Activated T-helper 17 cell treated with anti-CD3 and anti-CD28 coated beads, Interleukin-2, amount 50 U/mL, for 72 hours (primary cell): ENCODE measurements around the gene TMEM242. TPM values are rescaled to one million over a fixed set of nuclear protein-coding genes. Genes with fewer than 3 reads are reported as not detected.

ENCODE experiments used
- ATAC-seq: fragments of 150-1000 bp; cut with Tn5 transposase; replicated peaks from 2 replicates; pipeline ENCODE4 v1.10.0; 2021; ENCODE audit warnings: mild to moderate bottlenecking, moderate library complexity
- H3K27ac Mint-ChIP-seq: one replicate; pipeline ENCODE4 v1.8.0; 2022; ENCODE audit warnings: mixed read lengths
- H3K27me3 Mint-ChIP-seq: one replicate; pipeline ENCODE4 v1.8.0; 2022; ENCODE audit warnings: mixed read lengths
- H3K36me3 Mint-ChIP-seq: one replicate; pipeline ENCODE4 v1.8.0; 2022; ENCODE audit warnings: low read depth, mild to moderate bottlenecking, mixed read lengths
- H3K4me1 Mint-ChIP-seq: one replicate; pipeline ENCODE4 v1.8.0; 2022; ENCODE audit warnings: mixed read lengths
- H3K4me3 Mint-ChIP-seq: one replicate; pipeline ENCODE4 v1.8.0; 2022; ENCODE audit warnings: mild to moderate bottlenecking, mixed read lengths
- H3K9me3 Mint-ChIP-seq: one replicate; pipeline ENCODE4 v1.8.0; 2022; ENCODE audit warnings: mixed read lengths
- total RNA-seq, 2 donors: library from RNA; stranded (reverse); gene quantifications; one replicate each; pipeline ENCODE4 v1.2.3, GENCODE V29; 2022

TMEM242 gene
- total RNA-seq, 2 donors from 2014 or later = 5.1 to 6.2 TPM

- Mint-ChIP-seq H3K4me1 (no peaks in the 10 kb centered on the region), H3K27ac (no peak overlapping the region), H3K27me3 (no peaks in the 10 kb centered on the region), H3K36me3 (peaks cover 30% of the 10 kb centered on the region), H3K4me3 (no peak overlapping the region), H3K9me3 (no peaks in the 10 kb centered on the region)
- ATAC-seq = no peak
Measured at GRCh38 chr6:157287923-157288322, 35.4 kb downstream of the TMEM242 start.

GRCh38 chr6:157287247-157287850 is 36.0 kb downstream of the TMEM242 start:
- H3K9me3 Mint-ChIP-seq = no peaks in the 10 kb centered on the region
- no peak overlapping the region for H3K4me3 Mint-ChIP-seq
- peaks cover 3% of the 10 kb centered on the region for H3K27me3 Mint-ChIP-seq
- no peak for ATAC-seq
- no peaks in the 10 kb centered on the region for H3K4me1 Mint-ChIP-seq
- peaks cover 25% of the 10 kb centered on the region for H3K36me3 Mint-ChIP-seq
- no peak overlapping the region for H3K27ac Mint-ChIP-seq

GRCh38 chr6:157285422-157285779 is 37.9 kb downstream of the TMEM242 start:
- peaks cover 9% of the 10 kb centered on the region for H3K36me3 Mint-ChIP-seq
- no peak overlapping the region for H3K4me3 Mint-ChIP-seq
- H3K27ac Mint-ChIP-seq = no peak overlapping the region
- H3K4me1 Mint-ChIP-seq = no peaks in the 10 kb centered on the region
- no peaks in the 10 kb centered on the region for H3K9me3 Mint-ChIP-seq
- H3K27me3 Mint-ChIP-seq = peaks cover 4% of the 10 kb centered on the region
- no peak for ATAC-seq

- no peaks in the 10 kb centered on the region for H3K4me1 Mint-ChIP-seq
- ATAC-seq = no peak
- H3K9me3 Mint-ChIP-seq = no peaks in the 10 kb centered on the region
- peaks cover 4% of the 10 kb centered on the region for H3K36me3 Mint-ChIP-seq
- H3K27me3 Mint-ChIP-seq = peaks cover 4% of the 10 kb centered on the region
- no peak overlapping the region for H3K4me3 Mint-ChIP-seq
- H3K27ac Mint-ChIP-seq = no peak overlapping the region
Measured at GRCh38 chr6:157284738-157285421, 38.4 kb downstream of the TMEM242 start.

GRCh38 chr6:157283900-157284737 is 39.2 kb downstream of the TMEM242 start:
- peaks cover 4% of the 10 kb centered on the region for H3K27me3 Mint-ChIP-seq
- no peaks in the 10 kb centered on the region for H3K4me1 Mint-ChIP-seq
- no peak overlapping the region for H3K27ac Mint-ChIP-seq
- no peaks in the 10 kb centered on the region for H3K9me3 Mint-ChIP-seq
- H3K36me3 Mint-ChIP-seq = no peaks in the 10 kb centered on the region
- no peak overlapping the region for H3K4me3 Mint-ChIP-seq
- ATAC-seq = no peak

- Mint-ChIP-seq H3K27me3 (peaks cover 4% of the 10 kb centered on the region), H3K9me3 (no peaks in the 10 kb centered on the region), H3K27ac (no peak overlapping the region), H3K36me3 (no peaks in the 10 kb centered on the region), H3K4me1 (no peaks in the 10 kb centered on the region), H3K4me3 (no peak overlapping the region)
- no peak for ATAC-seq
Measured at GRCh38 chr6:157283330-157283898, 39.9 kb downstream of the TMEM242 start.

GRCh38 chr6:157282284-157282683 is 41.0 kb downstream of the TMEM242 start:
- Mint-ChIP-seq H3K4me1 (no peaks in the 10 kb centered on the region), H3K9me3 (no peaks in the 10 kb centered on the region), H3K27me3 (peaks cover 4% of the 10 kb centered on the region), H3K36me3 (no peaks in the 10 kb centered on the region), H3K27ac (peak overlapping the region; percentile 30), H3K4me3 (no peak overlapping the region)
- no peak for ATAC-seq

- Mint-ChIP-seq H3K4me1 (no peaks in the 10 kb centered on the region), H3K9me3 (no peaks in the 10 kb centered on the region), H3K27me3 (peaks cover 4% of the 10 kb centered on the region), H3K36me3 (no peaks in the 10 kb centered on the region), H3K4me3 (no peak overlapping the region), H3K27ac (no peak overlapping the region)
- ATAC-seq = peak; percentile 45
Measured at GRCh38 chr6:157281570-157281969, 41.7 kb downstream of the TMEM242 start.

- ATAC-seq = no peak
- Mint-ChIP-seq H3K27me3 (peaks cover 4% of the 10 kb centered on the region), H3K27ac (no peak overlapping the region), H3K36me3 (no peaks in the 10 kb centered on the region), H3K4me1 (no peaks in the 10 kb centered on the region), H3K9me3 (no peaks in the 10 kb centered on the region), H3K4me3 (no peak overlapping the region)
Measured at GRCh38 chr6:157280947-157281346, 42.4 kb downstream of the TMEM242 start.

GRCh38 chr6:157280157-157280556 is 43.2 kb downstream of the TMEM242 start:
- H3K27me3 Mint-ChIP-seq = peaks cover 4% of the 10 kb centered on the region
- no peak overlapping the region for H3K27ac Mint-ChIP-seq
- ATAC-seq = no peak
- H3K4me1 Mint-ChIP-seq = no peaks in the 10 kb centered on the region
- H3K36me3 Mint-ChIP-seq = no peaks in the 10 kb centered on the region
- no peaks in the 10 kb centered on the region for H3K9me3 Mint-ChIP-seq
- H3K4me3 Mint-ChIP-seq = no peak overlapping the region

- H3K36me3 Mint-ChIP-seq = no peaks in the 10 kb centered on the region
- no peak for ATAC-seq
- H3K4me1 Mint-ChIP-seq = peaks cover 3% of the 10 kb centered on the region
- H3K4me3 Mint-ChIP-seq = no peak overlapping the region
- H3K27ac Mint-ChIP-seq = no peak overlapping the region
- H3K27me3 Mint-ChIP-seq = peaks cover 4% of the 10 kb centered on the region
- H3K9me3 Mint-ChIP-seq = no peaks in the 10 kb centered on the region
Measured at GRCh38 chr6:157278171-157278570, 45.1 kb downstream of the TMEM242 start.

- H3K4me1 Mint-ChIP-seq = peaks cover 3% of the 10 kb centered on the region
- H3K9me3 Mint-ChIP-seq = no peaks in the 10 kb centered on the region
- H3K27me3 Mint-ChIP-seq = no peaks in the 10 kb centered on the region
Measured at GRCh38 chr6:157276731-157277130, 46.6 kb downstream of the TMEM242 start.

GRCh38 chr6:157276134-157276532 is 47.2 kb downstream of the TMEM242 start:
- H3K27me3 Mint-ChIP-seq = no peaks in the 10 kb centered on the region
- H3K4me3 Mint-ChIP-seq = no peak overlapping the region
- peaks cover 3% of the 10 kb centered on the region for H3K4me1 Mint-ChIP-seq
- no peak for ATAC-seq
- no peak overlapping the region for H3K27ac Mint-ChIP-seq
- no peaks in the 10 kb centered on the region for H3K36me3 Mint-ChIP-seq
- no peaks in the 10 kb centered on the region for H3K9me3 Mint-ChIP-seq

More at GRCh38 chr6:157276731-157277130, 46.6 kb downstream of the TMEM242 start:
- Mint-ChIP-seq H3K27ac (no peak overlapping the region), H3K4me3 (no peak overlapping the region), H3K36me3 (no peaks in the 10 kb centered on the region)
- ATAC-seq = no peak

GRCh38 chr6:157274471-157275226 is 48.7 kb downstream of the TMEM242 start:
- H3K27ac Mint-ChIP-seq = peak overlapping the region; percentile 88
- no peaks in the 10 kb centered on the region for H3K36me3 Mint-ChIP-seq
- H3K27me3 Mint-ChIP-seq = no peaks in the 10 kb centered on the region

More at GRCh38 chr6:157274471-157275226, 48.7 kb downstream of the TMEM242 start:
- H3K9me3 Mint-ChIP-seq = peaks cover 9% of the 10 kb centered on the region
- peak; percentile 95 for ATAC-seq
- H3K4me3 Mint-ChIP-seq = peak overlapping the region; percentile 85
- H3K4me1 Mint-ChIP-seq = peaks cover 11% of the 10 kb centered on the region
